NB4 (cell line): ENCODE data around the gene CNN2.

Experiments used
- DNase-seq: peaks from one replicate; pipeline ENCODE4 v3.0.0; 2010; ENCODE audit warnings: low read depth
- H3K4me3 ChIP-seq: one replicate; pipeline ENCODE4 v1.5.1; 2011; ENCODE audit warnings: mild to moderate bottlenecking, low read depth, low read length, moderate library complexity
- CTCF ChIP-seq: IDR thresholded peaks from one replicate; pipeline ENCODE4 v1.5.1; 2012; ENCODE audit warnings: low read depth, low read length
- MAX ChIP-seq: IDR thresholded peaks from 2 replicates; pipeline ENCODE4 v1.6.1; 2011; ENCODE audit warnings: low read depth, low read length
- MYC ChIP-seq: IDR thresholded peaks from 2 replicates; pipeline ENCODE4 v1.6.1; 2011; ENCODE audit warnings: low read depth, low read length
- POLR2A ChIP-seq: IDR thresholded peaks from 2 replicates; pipeline ENCODE4 v1.6.1; 2011; ENCODE audit warnings: mild to moderate bottlenecking; ENCODE audit not compliant: insufficient read length; ENCODE audit errors: extremely low read depth

The CNN2 gene

GRCh38 chr19:1013218-1013617 lies 13.2 kb upstream of the CNN2 start:
- H3K4me3 ChIP-seq = no peak overlapping the region
- no peak for DNase-seq
- no peak for TF ChIP-seq POLR2A
- no peak for TF ChIP-seq MYC
- no peak for TF ChIP-seq MAX
- TF ChIP-seq CTCF = no peak

- DNase-seq = no peak
- TF ChIP-seq MAX (no peak), MYC (no peak), CTCF (no peak), POLR2A (no peak)
- H3K4me3 ChIP-seq = no peak overlapping the region
Measured at GRCh38 chr19:1014161-1015060, 12.0 kb upstream of the CNN2 start.

- H3K4me3 ChIP-seq = no peak overlapping the region
- TF ChIP-seq POLR2A (no peak), CTCF (no peak), MYC (no peak), MAX (no peak)
- DNase-seq = no peak
Measured at GRCh38 chr19:1015061-1015781, 11.2 kb upstream of the CNN2 start.

GRCh38 chr19:1015782-1016646 lies 10.4 kb upstream of the CNN2 start:
- no peak for TF ChIP-seq CTCF
- H3K4me3 ChIP-seq = no peak overlapping the region
- no peak for DNase-seq

GRCh38 chr19:1016647-1017114 lies 9.7 kb upstream of the CNN2 start:
- H3K4me3 ChIP-seq = no peak overlapping the region
- no peak for DNase-seq
- no peak for TF ChIP-seq POLR2A
- no peak for TF ChIP-seq CTCF
- TF ChIP-seq MYC = no peak
- TF ChIP-seq MAX = no peak
